Fibroblast of lung (primary cell): Measurements from ENCODE around the gene ZSWIM7. TPM values are rescaled to one million over a fixed set of nuclear protein-coding genes. Genes with fewer than 3 reads are reported as not detected.

Experiments used
- DNase-seq, 2 donors: peaks; one replicate each; pipeline versions ENCODE4 v3.0.0 to v3.0.0-alpha.2; 2010; ENCODE audit warnings: low read depth in 2 of 2
- H2AFZ ChIP-seq: 2 replicates; pipeline ENCODE4 v1.5.1; 2012; ENCODE audit warnings: low read length, control low read depth, inconsistent platforms
- H3K27ac ChIP-seq: 2 replicates; pipeline ENCODE4 v1.5.1; 2011; ENCODE audit warnings: low read length, control low read depth; ENCODE audit not compliant: insufficient read depth
- H3K27me3 ChIP-seq: 2 replicates; pipeline ENCODE4 v1.5.1; 2011; ENCODE audit warnings: mild to moderate bottlenecking, low read length; ENCODE audit not compliant: control insufficient read depth, insufficient read depth
- H3K36me3 ChIP-seq: 2 replicates; pipeline ENCODE4 v1.5.1; 2011; ENCODE audit warnings: low read length; ENCODE audit not compliant: control insufficient read depth, insufficient read depth
- H3K4me1 ChIP-seq: 2 replicates; pipeline ENCODE4 v1.5.1; 2011; ENCODE audit warnings: low read length; ENCODE audit not compliant: control insufficient read depth, insufficient read depth; ENCODE audit errors: extremely low read depth
- H3K4me2 ChIP-seq: 2 replicates; pipeline ENCODE4 v1.5.1; 2011; ENCODE audit warnings: low read length, control low read depth; ENCODE audit not compliant: insufficient read depth; ENCODE audit errors: extremely low read depth
- H3K4me3 ChIP-seq, 4 experiments: fragments of 200-600 bp in 1 of 4; sonication (generic) in 1 of 4; replicated peaks in 1 of 4; 2 replicates each; pipeline ENCODE4 v1.5.1; 2011 to 2016; ENCODE audit warnings: low read length in 4 of 4, low read depth in 3 of 4, mild to moderate bottlenecking in 3 of 4, control low read depth in 2 of 4, inconsistent platforms in 1 of 4, mixed read lengths in 1 of 4; ENCODE audit not compliant: insufficient read depth in 1 of 4; ENCODE audit errors: control extremely low read depth in 1 of 4
- H3K79me2 ChIP-seq: 2 replicates; pipeline ENCODE4 v1.5.1; 2012; ENCODE audit warnings: mild to moderate bottlenecking, low read length, inconsistent platforms; ENCODE audit not compliant: control insufficient read depth, insufficient read depth
- H3K9ac ChIP-seq: 2 replicates; pipeline ENCODE4 v1.5.1; 2011; ENCODE audit warnings: mild to moderate bottlenecking, low read length, control low read depth; ENCODE audit not compliant: insufficient read depth
- H3K9me3 ChIP-seq: 2 replicates; pipeline ENCODE4 v1.5.1; 2012; ENCODE audit warnings: low read depth, low read length; ENCODE audit not compliant: control insufficient read depth, insufficient read depth
- H4K20me1 ChIP-seq: 2 replicates; pipeline ENCODE4 v1.5.1; 2011; ENCODE audit warnings: low read length; ENCODE audit not compliant: control insufficient read depth, insufficient read depth; ENCODE audit errors: extremely low read depth
- CTCF ChIP-seq, 2 donors: IDR thresholded peaks in 1 of 2; conservative IDR thresholded peaks in 1 of 2; 1 replicate in 1 of 2; 2 replicates in 1 of 2; pipeline ENCODE4 v1.5.1; 2011 to 2012; ENCODE audit warnings: low read length in 2 of 2, control low read depth in 1 of 2, inconsistent platforms in 1 of 2, low read depth in 1 of 2, mild to moderate bottlenecking in 1 of 2
- EZH2 ChIP-seq: IDR thresholded peaks from 2 replicates; pipeline ENCODE4 v1.5.1; 2012; ENCODE audit warnings: low read length, control low read depth, mild to moderate bottlenecking; ENCODE audit errors: missing control alignments
- polyA plus RNA-seq, 2 donors: library from polyadenylated mRNA; depleted of rRNA in 1 of 2; stranded (reverse) in 1 of 2; unstranded in 1 of 2; fragments of >200 nt; gene quantifications; 2 replicates each; pipeline ENCODE4 v1.2.1, GENCODE V29; 2011 to 2012; ENCODE audit warnings: missing spikeins in 1 of 2
- total RNA-seq: library from RNA; depleted of rRNA; stranded (reverse); fragments of >200 nt; gene quantifications from 2 replicates; pipeline ENCODE4 v1.2.1, GENCODE V29; 2014

ZSWIM7 gene
- total and polyA plus RNA-seq, 2 donors (not counting 1 experiment from before 2014, with no cell fraction given) = 17.6 to 28.9 TPM

DNA sequence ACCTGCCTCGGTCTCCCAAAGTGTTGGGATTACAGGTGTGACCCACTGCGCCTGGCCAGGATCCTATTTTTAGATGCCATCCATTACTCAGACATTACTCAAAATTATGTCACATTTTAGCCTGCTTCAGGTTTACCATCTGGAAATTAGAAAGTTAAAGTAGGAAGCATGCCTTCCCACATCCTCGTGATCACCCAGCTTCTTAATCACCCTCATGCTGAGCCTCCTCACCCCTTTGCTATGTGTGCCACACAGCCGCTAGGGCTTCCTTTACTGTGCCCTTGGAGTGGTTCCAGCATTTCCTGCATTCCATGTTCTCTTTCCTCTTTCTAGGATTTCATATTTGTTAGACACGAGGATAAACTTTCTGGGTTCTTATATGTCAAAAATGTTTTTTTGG lies 45.3 kb downstream of the ZSWIM7 start:
- no peaks in the 10 kb centered on the region for H4K20me1 ChIP-seq
- no peak overlapping the region for H3K4me2 ChIP-seq
- H3K9me3 ChIP-seq = no peaks in the 10 kb centered on the region
- no peak overlapping the region for H3K27ac ChIP-seq
- no peaks in the 10 kb centered on the region for H3K79me2 ChIP-seq
- no peak overlapping the region for H2AFZ ChIP-seq
- TF ChIP-seq EZH2 = no peak
- no peak for TF ChIP-seq CTCF (conservative IDR thresholded peaks at IDR 0.05 in 1 of 2, IDR thresholded peaks at IDR 0.05 in 1 of 2; ENCODE audit: low read depth in 1 of 2, low read length in 2 of 2)
- no peaks in the 10 kb centered on the region for H3K36me3 ChIP-seq
- H3K9ac ChIP-seq = no peak overlapping the region
- DNase-seq = peak; percentile 86 to 90
- H3K27me3 ChIP-seq = no peaks in the 10 kb centered on the region
- H3K4me3 ChIP-seq = no peak overlapping the region
- peaks cover 7% of the 10 kb centered on the region for H3K4me1 ChIP-seq

DNA sequence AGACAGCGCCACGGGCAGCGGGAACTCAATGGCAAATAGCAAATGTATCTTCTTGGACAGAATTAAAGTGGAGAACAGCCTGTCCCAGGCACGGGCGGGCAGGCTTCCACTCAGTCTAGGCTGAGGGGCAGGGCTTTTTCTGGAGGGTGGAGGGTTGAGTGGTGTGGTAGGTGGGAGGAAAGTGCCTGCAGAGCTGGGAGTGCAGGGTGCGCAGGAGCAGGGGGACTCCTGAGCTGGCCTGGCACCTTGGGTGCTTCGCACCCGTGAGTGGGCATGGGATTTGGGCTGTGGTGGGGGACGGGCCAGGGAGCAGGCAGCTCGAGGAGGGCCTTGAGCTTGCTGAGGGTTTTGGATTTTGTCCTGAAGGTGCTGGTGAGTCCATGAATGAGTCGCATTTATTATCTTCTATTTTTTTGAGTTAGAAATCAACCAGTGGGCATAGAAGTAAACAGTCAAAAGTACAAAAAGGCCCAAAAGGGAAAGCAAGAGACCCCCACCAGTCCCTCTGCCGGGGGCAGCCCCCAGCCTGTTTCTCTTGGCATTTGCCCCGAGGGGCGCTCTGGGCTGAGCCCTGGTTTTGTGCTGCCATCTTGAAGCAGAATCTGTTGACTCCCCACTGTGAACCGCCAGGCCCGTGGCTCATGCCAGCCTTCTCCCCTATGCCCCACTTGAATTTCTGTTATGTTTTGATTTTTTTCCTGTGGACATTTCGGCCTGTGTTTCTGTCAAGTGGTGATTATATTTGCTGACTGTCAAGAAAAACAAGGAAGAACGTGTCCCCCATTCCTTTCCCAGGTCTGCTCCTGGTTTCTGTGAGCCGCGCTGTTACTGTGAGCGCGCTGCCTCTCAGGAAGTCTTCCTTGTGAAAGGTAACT lies 46.4 kb downstream of the ZSWIM7 start:
- no peaks in the 10 kb centered on the region for H3K9me3 ChIP-seq
- H2AFZ ChIP-seq = no peak overlapping the region
- no peak for TF ChIP-seq EZH2
- no peak for TF ChIP-seq CTCF (conservative IDR thresholded peaks at IDR 0.05 in 1 of 2, IDR thresholded peaks at IDR 0.05 in 1 of 2; ENCODE audit: low read depth in 1 of 2, low read length in 2 of 2)
- no peak overlapping the region for H3K4me2 ChIP-seq
- H3K4me3 ChIP-seq = no peak overlapping the region
- no peaks in the 10 kb centered on the region for H3K27me3 ChIP-seq
- DNase-seq = no peak
- H3K36me3 ChIP-seq = no peaks in the 10 kb centered on the region
- no peaks in the 10 kb centered on the region for H3K4me1 ChIP-seq
- H3K27ac ChIP-seq = no peak overlapping the region
- no peaks in the 10 kb centered on the region for H3K79me2 ChIP-seq
- no peaks in the 10 kb centered on the region for H4K20me1 ChIP-seq
- H3K9ac ChIP-seq = no peak overlapping the region

DNA sequence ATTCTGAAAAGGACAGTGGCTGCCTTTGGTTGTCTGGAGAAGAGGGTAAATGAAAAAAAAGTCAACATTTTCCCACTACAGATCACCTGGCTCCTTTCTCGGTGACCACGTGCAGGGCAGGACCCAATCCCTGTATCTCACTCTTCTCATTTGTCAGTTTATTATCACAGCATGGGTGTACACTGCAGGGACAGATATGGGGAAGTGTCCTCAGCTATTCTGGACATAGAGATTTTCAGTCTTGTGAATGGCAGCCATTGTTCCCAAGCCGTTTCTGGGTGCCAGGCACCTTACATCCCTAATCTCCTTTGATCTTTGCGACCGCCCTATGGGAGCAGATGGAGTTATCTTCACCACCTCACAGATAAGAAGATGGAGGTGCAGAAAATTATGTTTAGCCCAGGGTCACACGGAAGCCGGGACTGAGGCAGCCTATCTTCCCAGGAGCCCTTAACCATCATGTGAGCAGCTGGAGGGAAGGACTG lies 47.4 kb downstream of the ZSWIM7 start:
- Histone ChIP-seq H4K20me1 (no peaks in the 10 kb centered on the region), H3K79me2 (peaks cover 3% of the 10 kb centered on the region), H3K27ac (no peak overlapping the region), H3K4me1 (no peaks in the 10 kb centered on the region), H3K27me3 (no peaks in the 10 kb centered on the region), H3K9me3 (no peaks in the 10 kb centered on the region), H3K9ac (no peak overlapping the region), H2AFZ (no peak overlapping the region), H3K4me2 (no peak overlapping the region), H3K36me3 (no peaks in the 10 kb centered on the region), H3K4me3 (no peak overlapping the region)
- DNase-seq = no peak
- no peak for TF ChIP-seq EZH2
- no peak for TF ChIP-seq CTCF (conservative IDR thresholded peaks at IDR 0.05 in 1 of 2, IDR thresholded peaks at IDR 0.05 in 1 of 2; ENCODE audit: low read depth in 1 of 2, low read length in 2 of 2)
